GM12874 (cell line): ENCODE measurements around the gene CBFA2T3.

Experiments
- CTCF ChIP-seq: IDR thresholded peaks from 2 replicates; pipeline ENCODE4 v1.5.1; 2011; ENCODE audit warnings: low read depth, mild to moderate bottlenecking, control low read depth, low read length, moderate library complexity; ENCODE audit not compliant: insufficient read depth

CBFA2T3 gene

GRCh38 chr16:88903267-88903666 is 73.7 kb downstream of the CBFA2T3 start:
- TF ChIP-seq CTCF = no peak

DNA sequence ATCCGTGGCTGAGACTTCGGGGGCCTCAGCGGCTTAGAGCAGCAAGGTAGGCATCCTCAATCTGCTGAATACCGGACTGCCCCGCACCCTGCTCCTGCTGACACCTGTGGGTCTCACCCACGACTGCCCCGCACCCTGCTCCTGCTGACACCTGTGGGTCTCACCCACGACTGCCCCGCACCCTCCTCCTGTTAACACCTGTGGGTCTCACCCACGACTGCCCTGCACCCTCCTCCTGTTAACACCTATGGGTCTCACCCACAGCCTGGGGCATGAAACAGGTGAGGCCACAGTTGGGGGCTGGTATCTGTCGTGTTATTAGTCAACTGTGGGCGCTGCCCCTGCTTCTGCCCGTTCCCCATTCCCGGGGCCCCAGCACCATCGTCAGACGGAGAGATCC is 74.3 kb downstream of the CBFA2T3 start:
- no peak for TF ChIP-seq CTCF

DNA sequence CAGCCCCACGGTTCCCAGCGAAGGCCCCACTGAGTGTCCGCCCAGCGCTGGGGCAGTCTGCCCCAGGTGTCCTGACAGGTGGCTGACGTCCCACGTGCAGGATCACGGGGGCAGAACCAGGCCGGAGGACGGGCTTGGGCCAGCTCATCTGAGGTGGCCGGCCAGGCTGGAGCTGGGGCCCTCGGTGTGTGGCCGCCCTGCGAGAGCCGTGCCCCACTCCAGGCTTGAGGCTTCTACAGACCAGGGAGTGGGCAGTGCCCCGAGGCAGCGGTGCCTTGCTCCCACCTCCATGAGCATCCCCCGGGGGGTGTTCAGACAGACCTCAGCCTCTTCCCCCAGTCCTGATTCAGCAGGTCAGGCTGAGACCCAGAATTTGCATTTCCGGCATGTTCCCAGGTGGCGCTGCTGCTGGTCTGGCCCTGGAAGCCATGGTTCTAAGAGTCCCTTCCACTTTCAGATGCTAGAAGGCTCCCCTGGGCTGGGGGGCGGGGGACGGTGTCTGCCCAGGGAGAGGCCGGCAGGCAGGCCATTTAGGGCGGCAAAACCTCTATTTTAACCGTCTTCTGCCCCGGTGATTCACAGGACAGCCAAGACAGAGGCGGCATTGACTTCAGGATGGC is 75.2 kb downstream of the CBFA2T3 start:
- TF ChIP-seq CTCF = no peak

- no peak for TF ChIP-seq CTCF
Observed at GRCh38 chr16:88900662-88901052, 76.3 kb downstream of the CBFA2T3 start.

DNA sequence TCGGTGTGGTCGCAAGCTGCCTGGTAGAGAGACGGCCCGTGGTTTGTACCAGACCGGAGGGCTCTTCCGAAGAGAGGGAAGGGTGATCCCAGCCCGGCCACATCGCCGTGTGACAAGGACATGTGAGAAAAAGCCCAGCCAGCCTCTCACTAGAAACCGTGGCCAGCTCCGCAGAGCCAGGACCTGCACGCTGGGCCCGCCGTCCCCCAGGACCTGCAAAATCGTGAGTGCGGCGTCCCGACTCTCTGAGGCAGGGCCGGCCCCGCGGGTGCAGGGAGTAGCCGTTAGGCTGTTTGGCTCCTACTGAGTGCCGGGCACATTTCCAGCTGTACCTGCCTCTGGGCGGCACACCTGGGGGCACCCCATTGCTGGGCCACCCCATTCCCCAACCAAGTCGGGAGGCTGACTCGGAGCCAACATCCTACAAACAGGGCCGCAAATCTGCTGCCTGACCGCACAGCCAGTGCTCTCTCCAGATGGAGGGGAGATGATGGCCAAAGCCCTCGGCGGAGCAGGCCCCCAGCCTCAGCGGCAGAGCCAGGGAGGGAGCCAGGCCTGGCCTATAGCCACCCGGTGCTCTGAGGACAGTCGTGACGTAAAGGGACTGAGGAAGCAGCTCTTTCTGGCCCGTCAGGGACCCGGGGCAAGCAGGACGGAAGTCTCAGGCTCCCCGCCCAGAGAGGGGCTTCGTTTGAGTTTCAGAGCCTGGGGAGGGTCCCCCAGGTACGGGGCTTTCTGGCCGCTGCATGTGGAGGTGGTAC is 76.9 kb downstream of the CBFA2T3 start:
- TF ChIP-seq CTCF = no peak

GRCh38 chr16:88897696-88898425 is 79.1 kb downstream of the CBFA2T3 start:
- no peak for TF ChIP-seq CTCF

DNA sequence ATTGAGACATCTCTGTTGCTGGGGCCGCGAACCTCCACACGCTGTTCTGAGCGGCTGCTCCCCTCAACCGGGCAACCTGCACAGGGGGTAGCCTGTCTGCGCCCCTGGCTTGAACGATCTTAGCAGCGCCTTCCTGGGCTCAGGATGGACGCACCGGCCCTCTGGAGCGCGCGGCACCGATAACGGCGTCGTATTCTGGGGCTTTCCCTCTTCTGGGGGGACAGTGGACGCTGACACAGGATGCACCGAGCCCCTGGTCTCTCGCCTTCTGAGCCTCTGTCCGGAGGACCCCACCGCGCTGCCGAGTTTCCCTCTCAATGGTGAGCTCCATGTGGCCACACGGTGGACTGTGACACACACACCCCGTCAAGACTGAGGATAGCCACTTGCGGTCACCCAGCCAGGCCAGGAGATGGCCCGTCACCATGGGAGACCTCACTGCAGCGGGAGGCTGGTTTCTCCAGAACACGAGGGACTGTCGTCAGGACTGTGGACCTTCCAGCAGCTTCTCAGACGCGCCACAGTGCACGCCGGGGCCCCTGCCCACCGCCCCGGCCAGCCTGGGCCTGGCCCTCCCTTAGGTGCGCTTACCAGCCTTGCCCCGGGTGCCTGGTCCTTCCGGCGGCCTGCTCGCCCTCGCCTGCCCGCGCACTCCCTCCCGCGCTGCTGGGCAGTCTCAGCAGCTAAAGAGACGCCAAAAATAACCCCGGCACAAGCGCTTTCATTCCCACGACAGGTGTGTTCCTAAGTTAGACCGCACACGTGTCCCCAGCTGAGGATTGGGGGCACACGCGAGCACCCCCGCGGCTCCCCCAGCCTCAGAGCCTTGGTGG is 80.6 kb downstream of the CBFA2T3 start:
- no peak for TF ChIP-seq CTCF
